ENCODE measurements around the gene B4GAT1. TPM values are rescaled to one million over a fixed set of nuclear protein-coding genes. Genes with fewer than 3 reads are reported as not detected.

B4GAT1 gene
- total and polyA plus RNA-seq, 9 of the 15 experiments (the other 6 are each of a cell fraction or from before 2014, with no cell fraction given), result 0.86 to 9.5 (median 3.8) TPM

DNA sequence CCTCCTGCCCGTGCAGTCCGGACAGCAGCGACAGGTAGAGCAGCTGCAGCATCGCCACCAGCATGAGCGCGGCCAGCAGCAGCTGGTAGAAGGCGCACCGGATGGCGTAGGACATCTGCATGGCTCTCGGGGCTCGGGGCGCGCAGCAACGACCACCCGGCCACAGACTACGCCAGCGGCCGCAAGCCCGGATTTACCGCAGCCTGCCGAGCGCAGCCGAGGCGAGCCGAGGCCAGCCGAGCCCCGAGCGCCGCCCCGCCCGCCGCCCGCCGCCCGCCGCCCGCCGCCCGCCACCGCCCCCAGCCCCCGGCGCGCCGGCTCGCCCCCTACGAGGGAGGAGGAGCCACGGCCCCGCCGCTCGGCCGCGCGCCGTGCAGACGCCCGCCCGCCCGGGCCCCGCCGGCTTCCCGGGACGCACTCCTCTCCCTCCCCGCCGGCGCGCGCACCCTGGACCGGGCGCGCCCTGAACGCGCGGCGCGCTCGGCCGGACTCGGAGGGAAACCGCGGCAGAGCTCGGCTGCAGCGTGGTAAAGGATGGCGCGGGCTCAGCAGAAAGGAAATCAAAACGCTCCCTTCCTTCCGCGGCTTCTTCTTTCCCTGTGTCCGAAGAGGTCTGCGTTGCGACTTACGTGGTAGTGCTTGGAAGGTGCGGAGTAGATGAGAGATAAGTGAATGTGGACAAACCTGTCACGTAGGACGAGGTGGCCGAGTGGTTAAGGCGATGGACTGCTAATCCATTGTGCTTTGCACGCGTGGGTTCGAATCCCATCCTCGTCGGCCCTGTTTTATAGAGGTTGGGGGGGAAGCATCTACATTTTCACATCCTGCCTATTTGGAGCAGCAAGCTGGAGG lies at the start of gene B4GAT1 (continued):
- TF ChIP-seq MEIS2 (IDR thresholded peaks at IDR 0.05; ENCODE audit: partially characterized antibody) (peak; percentile 57), SMAD3 (CRISPR knock-in tag; conservative IDR thresholded peaks at IDR 0.05) (no peak), XRCC3 (IDR thresholded peaks at IDR 0.05) (no peak), SMAD4 (CRISPR knock-in tag; conservative IDR thresholded peaks at IDR 0.05) (peak; percentile 49; the same call in 1 of the 2 replicates), BCOR (IDR thresholded peaks at IDR 0.05) (peak; percentile 65), ZNF174 (CRISPR knock-in tag; IDR thresholded peaks at IDR 0.05) (no peak), FOSL1 (tag; conservative IDR thresholded peaks at IDR 0.05) (peak; percentile 48), MAZ (CRISPR knock-in tag; conservative IDR thresholded peaks at IDR 0.05 in 1 of 2, IDR thresholded peaks at IDR 0.05 in 1 of 2) (peak; percentile 37 to 80), ARID4B (CRISPR knock-in tag; IDR thresholded peaks at IDR 0.05) (peak; percentile 59; the same call in 1 of the 2 replicates), NR2F6 (CRISPR knock-in tag; IDR thresholded peaks at IDR 0.05) (no peak), ZNF146 (CRISPR knock-in tag; IDR thresholded peaks at IDR 0.05; ENCODE audit: unreplicated experiment) (no peak), SMAD1 (IDR thresholded peaks at IDR 0.05; ENCODE audit: low read depth, low read length, partially characterized antibody) (no peak), MCM2 (IDR thresholded peaks at IDR 0.05; ENCODE audit: low read depth) (no peak), RFX1 (IDR thresholded peaks at IDR 0.05) (no peak), ZNF76 (CRISPR knock-in tag; IDR thresholded peaks at IDR 0.05; ENCODE audit: borderline replicate concordance) (no peak), CBFA2T2 (conservative IDR thresholded peaks at IDR 0.05) (no peak), IFI16 (CRISPR knock-in tag; IDR thresholded peaks at IDR 0.05) (no peak), ARNT (IDR thresholded peaks at IDR 0.05) (peak in 1 of 2 experiments; percentile 47; a peak in 1 of 4 replicates), PRMT5 (CRISPR knock-in tag; IDR thresholded peaks at IDR 0.05) (no peak), MAFK (IDR thresholded peaks at IDR 0.05; ENCODE audit: low read length) (no peak)
- TF ChIP-seq, protein P1, sequence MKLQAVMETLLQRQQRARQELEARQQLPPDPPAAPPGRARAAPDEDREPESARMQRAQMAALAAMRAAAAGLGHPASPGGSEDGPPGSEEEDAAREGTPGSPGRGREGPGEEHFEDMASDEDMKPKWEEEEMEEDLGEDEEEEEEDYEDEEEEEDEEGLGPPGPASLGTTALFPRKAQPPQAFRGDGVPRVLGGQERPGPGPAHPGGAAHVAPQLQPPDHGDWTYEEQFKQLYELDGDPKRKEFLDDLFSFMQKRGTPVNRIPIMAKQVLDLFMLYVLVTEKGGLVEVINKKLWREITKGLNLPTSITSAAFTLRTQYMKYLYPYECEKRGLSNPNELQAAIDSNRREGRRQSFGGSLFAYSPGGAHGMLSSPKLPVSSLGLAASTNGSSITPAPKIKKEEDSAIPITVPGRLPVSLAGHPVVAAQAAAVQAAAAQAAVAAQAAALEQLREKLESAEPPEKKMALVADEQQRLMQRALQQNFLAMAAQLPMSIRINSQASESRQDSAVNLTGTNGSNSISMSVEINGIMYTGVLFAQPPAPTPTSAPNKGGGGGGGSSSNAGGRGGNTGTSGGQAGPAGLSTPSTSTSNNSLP (IDR thresholded peaks at IDR 0.05; ENCODE audit: borderline replicate concordance, low read depth, low read length), result no peak
- TF ChIP-seq, protein P2, sequence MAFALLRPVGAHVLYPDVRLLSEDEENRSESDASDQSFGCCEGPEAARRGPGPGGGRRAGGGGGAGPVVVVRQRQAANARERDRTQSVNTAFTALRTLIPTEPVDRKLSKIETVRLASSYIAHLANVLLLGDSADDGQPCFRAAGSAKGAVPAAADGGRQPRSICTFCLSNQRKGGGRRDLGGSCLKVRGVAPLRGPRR (CRISPR knock-in tag; IDR thresholded peaks at IDR 0.05), result no peak
